ENCODE results near the gene ZNF232. TPM values are rescaled to one million over a fixed set of nuclear protein-coding genes. Genes with fewer than 3 reads are reported as not detected.

ZNF232 gene
- total and polyA plus RNA-seq, 2 of the 13 experiments (the other 11 are each of a cell fraction or from before 2014, with no cell fraction given) = 7.8 to 28.7 TPM

DNA sequence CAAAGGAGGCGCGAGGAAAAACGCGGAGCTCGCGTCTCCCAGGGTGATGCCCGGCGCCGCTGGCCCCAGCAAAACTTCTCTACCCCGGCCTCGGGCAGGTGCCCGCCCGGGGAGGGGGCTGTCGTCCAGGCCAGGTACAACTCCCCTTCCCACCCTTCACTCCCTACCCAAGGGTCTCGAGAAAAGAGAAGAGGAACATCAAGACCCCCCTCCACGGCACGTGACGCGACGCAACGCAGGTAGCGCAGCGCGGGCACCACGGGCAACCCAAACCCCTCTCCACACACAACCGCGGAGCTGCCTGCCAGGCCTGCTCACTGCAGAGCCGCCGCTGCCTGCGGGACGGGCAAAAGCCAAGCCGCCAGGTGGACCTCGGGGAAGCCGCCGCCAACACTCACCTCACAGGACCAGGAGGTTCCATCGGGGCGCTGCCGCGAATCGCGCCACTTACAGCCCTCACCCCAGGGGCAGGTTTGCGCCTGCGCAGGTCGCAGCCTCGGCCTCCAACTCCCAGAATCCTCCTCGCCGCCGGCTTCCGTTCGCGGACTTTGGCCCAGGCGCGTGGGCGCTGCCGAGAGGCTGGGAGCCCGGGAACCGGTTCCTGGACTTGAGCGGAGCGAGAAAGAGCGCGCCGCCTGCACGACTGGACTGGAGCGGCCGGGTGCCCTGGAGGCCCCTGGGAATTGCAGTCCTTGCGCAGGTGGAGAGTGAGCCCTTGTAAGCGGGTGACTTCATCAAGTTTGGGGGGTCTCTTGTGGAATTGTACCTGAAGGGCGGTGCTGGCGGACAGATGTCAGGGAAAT is at the start of gene ZNF232 (continued):
- TF ChIP-seq HDAC2 (CRISPR knock-in tag; IDR thresholded peaks at IDR 0.05) = peak; percentile 74; the same call in 1 of the 2 replicates
- TF ChIP-seq, protein P1, sequence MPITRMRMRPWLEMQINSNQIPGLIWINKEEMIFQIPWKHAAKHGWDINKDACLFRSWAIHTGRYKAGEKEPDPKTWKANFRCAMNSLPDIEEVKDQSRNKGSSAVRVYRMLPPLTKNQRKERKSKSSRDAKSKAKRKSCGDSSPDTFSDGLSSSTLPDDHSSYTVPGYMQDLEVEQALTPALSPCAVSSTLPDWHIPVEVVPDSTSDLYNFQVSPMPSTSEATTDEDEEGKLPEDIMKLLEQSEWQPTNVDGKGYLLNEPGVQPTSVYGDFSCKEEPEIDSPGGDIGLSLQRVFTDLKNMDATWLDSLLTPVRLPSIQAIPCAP (CRISPR knock-in tag; IDR thresholded peaks at IDR 0.05; ENCODE audit: low read depth) = no peak
- no peak for TF ChIP-seq GLI4 (CRISPR knock-in tag; IDR thresholded peaks at IDR 0.05; ENCODE audit: borderline replicate concordance)
- peak; percentile 79 to 96 for TF ChIP-seq POLR2A (IDR thresholded peaks at IDR 0.05; ENCODE audit: insufficient read depth in 1 of 2, low read depth in 2 of 2, low read length in 2 of 2)
- no peak for TF ChIP-seq ZNF775 (CRISPR knock-in tag; IDR thresholded peaks at IDR 0.05; ENCODE audit: borderline replicate concordance)
- TF ChIP-seq, protein P2, sequence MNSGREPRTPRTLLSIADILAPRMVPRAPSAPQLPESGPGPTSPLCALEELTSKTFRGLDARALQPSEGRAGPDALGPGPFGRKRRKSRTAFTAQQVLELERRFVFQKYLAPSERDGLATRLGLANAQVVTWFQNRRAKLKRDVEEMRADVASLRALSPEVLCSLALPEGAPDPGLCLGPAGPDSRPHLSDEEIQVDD (CRISPR knock-in tag; IDR thresholded peaks at IDR 0.05; ENCODE audit: borderline replicate concordance) = no peak
- TF ChIP-seq HNRNPL (IDR thresholded peaks at IDR 0.05; ENCODE audit: low read depth, low read length) = peak; percentile 81; the same call in 1 of the 2 replicates
- TF ChIP-seq, protein P3, sequence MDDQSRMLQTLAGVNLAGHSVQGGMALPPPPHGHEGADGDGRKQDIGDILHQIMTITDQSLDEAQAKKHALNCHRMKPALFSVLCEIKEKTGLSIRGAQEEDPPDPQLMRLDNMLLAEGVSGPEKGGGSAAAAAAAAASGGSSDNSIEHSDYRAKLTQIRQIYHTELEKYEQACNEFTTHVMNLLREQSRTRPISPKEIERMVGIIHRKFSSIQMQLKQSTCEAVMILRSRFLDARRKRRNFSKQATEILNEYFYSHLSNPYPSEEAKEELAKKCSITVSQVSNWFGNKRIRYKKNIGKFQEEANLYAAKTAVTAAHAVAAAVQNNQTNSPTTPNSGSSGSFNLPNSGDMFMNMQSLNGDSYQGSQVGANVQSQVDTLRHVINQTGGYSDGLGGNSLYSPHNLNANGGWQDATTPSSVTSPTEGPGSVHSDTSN (CRISPR knock-in tag; IDR thresholded peaks at IDR 0.05; ENCODE audit: borderline replicate concordance) = 0 out of 2 replicates have a peak, but pooled peaks have one; percentile 22
- no peak for TF ChIP-seq ZNF782 (CRISPR knock-in tag; IDR thresholded peaks at IDR 0.05; ENCODE audit: borderline replicate concordance)
- TF ChIP-seq, protein P4, sequence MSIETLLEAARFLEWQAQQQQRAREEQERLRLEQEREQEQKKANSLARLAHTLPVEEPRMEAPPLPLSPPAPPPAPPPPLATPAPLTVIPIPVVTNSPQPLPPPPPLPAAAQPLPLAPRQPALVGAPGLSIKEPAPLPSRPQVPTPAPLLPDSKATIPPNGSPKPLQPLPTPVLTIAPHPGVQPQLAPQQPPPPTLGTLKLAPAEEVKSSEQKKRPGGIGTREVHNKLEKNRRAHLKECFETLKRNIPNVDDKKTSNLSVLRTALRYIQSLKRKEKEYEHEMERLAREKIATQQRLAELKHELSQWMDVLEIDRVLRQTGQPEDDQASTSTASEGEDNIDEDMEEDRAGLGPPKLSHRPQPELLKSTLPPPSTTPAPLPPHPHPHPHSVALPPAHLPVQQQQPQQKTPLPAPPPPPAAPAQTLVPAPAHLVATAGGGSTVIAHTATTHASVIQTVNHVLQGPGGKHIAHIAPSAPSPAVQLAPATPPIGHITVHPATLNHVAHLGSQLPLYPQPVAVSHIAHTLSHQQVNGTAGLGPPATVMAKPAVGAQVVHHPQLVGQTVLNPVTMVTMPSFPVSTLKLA (IDR thresholded peaks at IDR 0.05) = peak; percentile 35
- TF ChIP-seq SNAI1 (CRISPR knock-in tag; IDR thresholded peaks at IDR 0.05; ENCODE audit: borderline replicate concordance) = peak; percentile 77
- TF ChIP-seq ZNF816 (CRISPR knock-in tag; IDR thresholded peaks at IDR 0.05; ENCODE audit: borderline replicate concordance) = 0 out of 2 replicates have a peak, but pooled peaks have one; percentile 81
- peak; percentile 96 for TF ChIP-seq ETV5 (CRISPR knock-in tag; IDR thresholded peaks at IDR 0.05; ENCODE audit: borderline replicate concordance)
- 0 out of 2 replicates have a peak, but pooled peaks have one; percentile 49 for TF ChIP-seq ZNF235 (CRISPR knock-in tag; IDR thresholded peaks at IDR 0.05; ENCODE audit: borderline replicate concordance)
- no peak for TF ChIP-seq MAFG (CRISPR knock-in tag; IDR thresholded peaks at IDR 0.05)
- TF ChIP-seq, protein P5, sequence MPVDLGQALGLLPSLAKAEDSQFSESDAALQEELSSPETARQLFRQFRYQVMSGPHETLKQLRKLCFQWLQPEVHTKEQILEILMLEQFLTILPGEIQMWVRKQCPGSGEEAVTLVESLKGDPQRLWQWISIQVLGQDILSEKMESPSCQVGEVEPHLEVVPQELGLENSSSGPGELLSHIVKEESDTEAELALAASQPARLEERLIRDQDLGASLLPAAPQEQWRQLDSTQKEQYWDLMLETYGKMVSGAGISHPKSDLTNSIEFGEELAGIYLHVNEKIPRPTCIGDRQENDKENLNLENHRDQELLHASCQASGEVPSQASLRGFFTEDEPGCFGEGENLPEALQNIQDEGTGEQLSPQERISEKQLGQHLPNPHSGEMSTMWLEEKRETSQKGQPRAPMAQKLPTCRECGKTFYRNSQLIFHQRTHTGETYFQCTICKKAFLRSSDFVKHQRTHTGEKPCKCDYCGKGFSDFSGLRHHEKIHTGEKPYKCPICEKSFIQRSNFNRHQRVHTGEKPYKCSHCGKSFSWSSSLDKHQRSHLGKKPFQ (CRISPR knock-in tag; IDR thresholded peaks at IDR 0.05; ENCODE audit: insufficient replicate concordance) = no peak
- TF ChIP-seq ATRX (CRISPR knock-in tag; IDR thresholded peaks at IDR 0.05; ENCODE audit: borderline replicate concordance) = no peak
- TF ChIP-seq ZNF792 (CRISPR knock-in tag; IDR thresholded peaks at IDR 0.05) = peak; percentile 79
- TF ChIP-seq, protein P6, sequence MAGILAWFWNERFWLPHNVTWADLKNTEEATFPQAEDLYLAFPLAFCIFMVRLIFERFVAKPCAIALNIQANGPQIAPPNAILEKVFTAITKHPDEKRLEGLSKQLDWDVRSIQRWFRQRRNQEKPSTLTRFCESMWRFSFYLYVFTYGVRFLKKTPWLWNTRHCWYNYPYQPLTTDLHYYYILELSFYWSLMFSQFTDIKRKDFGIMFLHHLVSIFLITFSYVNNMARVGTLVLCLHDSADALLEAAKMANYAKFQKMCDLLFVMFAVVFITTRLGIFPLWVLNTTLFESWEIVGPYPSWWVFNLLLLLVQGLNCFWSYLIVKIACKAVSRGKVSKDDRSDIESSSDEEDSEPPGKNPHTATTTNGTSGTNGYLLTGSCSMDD (CRISPR knock-in tag; IDR thresholded peaks at IDR 0.05) = no peak
- TF ChIP-seq, protein P7, sequence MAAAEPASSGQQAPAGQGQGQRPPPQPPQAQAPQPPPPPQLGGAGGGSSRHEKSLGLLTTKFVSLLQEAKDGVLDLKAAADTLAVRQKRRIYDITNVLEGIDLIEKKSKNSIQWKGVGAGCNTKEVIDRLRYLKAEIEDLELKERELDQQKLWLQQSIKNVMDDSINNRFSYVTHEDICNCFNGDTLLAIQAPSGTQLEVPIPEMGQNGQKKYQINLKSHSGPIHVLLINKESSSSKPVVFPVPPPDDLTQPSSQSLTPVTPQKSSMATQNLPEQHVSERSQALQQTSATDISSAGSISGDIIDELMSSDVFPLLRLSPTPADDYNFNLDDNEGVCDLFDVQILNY (CRISPR knock-in tag; conservative IDR thresholded peaks at IDR 0.05) = peak; percentile 79; the same call in 1 of the 2 replicates
